Transverse colon (tissue), 4 donors: Measurements from ENCODE around the gene NOXO1. TPM values are rescaled to one million over a fixed set of nuclear protein-coding genes. Genes with fewer than 3 reads are reported as not detected.
A peak's percentile ranks its signal among the peaks of the same experiment; 100 is the strongest.

Experiments
- DNase-seq: peaks from one replicate; pipeline ENCODE4 v3.0.0-alpha.2; 2019
- H3K27ac ChIP-seq, 4 donors: fragments of 200-600 bp; sonication (generic); 2 replicates each; pipeline ENCODE4 v1.5.1; 2016 to 2018; ENCODE audit warnings: inconsistent platforms in 4 of 4
- H3K27me3 ChIP-seq: fragments of 200-600 bp; sonication (generic); 2 replicates; pipeline ENCODE4 v1.5.1; 2017; ENCODE audit warnings: inconsistent platforms
- H3K36me3 ChIP-seq, 4 donors: fragments of 200-600 bp; sonication (generic); 2 replicates each; pipeline ENCODE4 v1.5.1; 2017 to 2019; ENCODE audit warnings: inconsistent platforms in 4 of 4
- H3K4me1 ChIP-seq, 4 donors: fragments of 200-600 bp; sonication (generic); 2 replicates each; pipeline ENCODE4 v1.5.1; 2017 to 2020; ENCODE audit warnings: inconsistent platforms in 4 of 4
- H3K4me3 ChIP-seq, 4 donors: fragments of 200-600 bp; sonication (generic); 1 replicate in 1 of 4; 2 replicates in 3 of 4; pipeline versions ENCODE4 v1.5.1 to v1.6.1; 2017 to 2019; ENCODE audit warnings: inconsistent platforms in 4 of 4
- H3K9me3 ChIP-seq, 2 donors: fragments of 200-600 bp; sonication (generic); 2 replicates each; pipeline ENCODE4 v1.5.1; 2017 to 2019; ENCODE audit warnings: inconsistent platforms in 2 of 2
- CTCF ChIP-seq, 5 experiments: fragments of 200-600 bp in 3 of 5; fragments of 450-650 bp in 2 of 5; sonication (generic) in 3 of 5; IDR thresholded peaks; 1 replicate in 2 of 5; 2 replicates in 3 of 5; pipeline ENCODE4 v1.5.1; 2016 to 2017; ENCODE audit warnings: antibody characterized with exemption in 5 of 5, inconsistent platforms in 3 of 5, mild to moderate bottlenecking in 2 of 5, moderate library complexity in 1 of 5
- EP300 ChIP-seq: sonication (generic); formaldehyde crosslinking; IDR thresholded peaks from one replicate; pipeline ENCODE4 v1.6.1; 2017; ENCODE audit warnings: antibody characterized with exemption, low read depth
- POLR2A ChIP-seq: fragments of 450-650 bp; IDR thresholded peaks from one replicate; pipeline ENCODE4 v1.6.1; 2016; ENCODE audit warnings: antibody characterized with exemption, mild to moderate bottlenecking, moderate library complexity
- POLR2AphosphoS5 ChIP-seq, 3 donors: sonication (generic); formaldehyde crosslinking; IDR thresholded peaks; one replicate each; pipeline ENCODE4 v1.6.1; 2016; ENCODE audit warnings: antibody characterized with exemption in 3 of 3
- WGBS, 2 donors: methylation state at CpG; one replicate each; pipeline ENCODE4 v1.1.5; 2018; ENCODE audit warnings: low coverage in 1 of 2; 5-methylcytosine and 5-hydroxymethylcytosine counted together
- in situ Hi-C, 4 donors: fragments of 200-750 bp; cut with MboI; loops; one replicate each; pipeline versions ENCODE4 v1.15.0 to v1.15.1; 2017; ENCODE audit warnings: low sequenced_read_pairs in 3 of 4, low pct_ligation_motif_present in 1 of 4, low pct_unique_long_range_greater_than_20kb in 1 of 4
- intact Hi-C: fragments of 100-400 bp; cut with DNase I; formaldehyde crosslinking; loops from one replicate; pipeline ENCODE4 v1.15.1; 2023; ENCODE audit warnings: low total_unique reads
- total RNA-seq, 4 donors: library from RNA; depleted of rRNA; stranded (reverse); fragments of >200 nt; gene quantifications; one replicate each; pipeline ENCODE4 v1.1.0, GENCODE V29; 2016

Gene NOXO1
- total RNA-seq, 4 donors from 2014 or later: 4.2 to 29.8 (median 19.4) TPM

GRCh38 chr16:1932050-1933028 is 48.9 kb downstream of the NOXO1 start:
- intact Hi-C loops (no loop called here), in situ Hi-C loops (loop anchor here in 1 of 4 donors (5.0 kb wide), 1 partner anchor 70 kb away; no protein-coding TSS in a partner anchor)
- no peaks in the 10 kb centered on the region for H3K36me3 ChIP-seq
- TF ChIP-seq CTCF (IDR thresholded peaks at IDR 0.05) (peak in 4 of 5 experiments; percentile 21 to 54 (median 34)), EP300 (no peak), POLR2AphosphoS5 (IDR thresholded peaks at IDR 0.05) (no peak)
- no peak overlapping the region for H3K27ac ChIP-seq
- H3K27me3 ChIP-seq: no peaks in the 10 kb centered on the region
- no peaks in the 10 kb centered on the region for H3K9me3 ChIP-seq
- H3K4me1 ChIP-seq: peaks cover 4 to 14% (median 8%) of the 10 kb centered on the region in 4 donors
- H3K4me3 ChIP-seq: no peak overlapping the region
- peak; percentile 66 for DNase-seq
- 77% methylated on average over 17 of the region's 19 CpGs; no CpG with 5 or more reads in 1 of the 2 donors for WGBS, 2 donors

- H3K9me3 ChIP-seq: no peaks in the 10 kb centered on the region
- no peaks in the 10 kb centered on the region for H3K36me3 ChIP-seq
- intact Hi-C loops: no loop called here
- TF ChIP-seq CTCF (IDR thresholded peaks at IDR 0.05) (no peak), POLR2A (no peak), EP300 (no peak), POLR2AphosphoS5 (IDR thresholded peaks at IDR 0.05) (no peak)
- H3K4me3 ChIP-seq: no peak overlapping the region
- no peaks in the 10 kb centered on the region for H3K27me3 ChIP-seq
- in situ Hi-C loops: loop anchor here in 1 of 4 donors (5.0 kb wide), 1 partner anchor 68 kb away; no protein-coding TSS in a partner anchor
- no peak overlapping the region for H3K27ac ChIP-seq
- 87% methylated on average over 10 of the region's 10 CpGs; no CpG with 5 or more reads in 1 of the 2 donors for WGBS, 2 donors
- DNase-seq: no peak
- H3K4me1 ChIP-seq: peaks cover 4 to 14% (median 8%) of the 10 kb centered on the region in 4 donors
These were observed 50.9 kb downstream of the NOXO1 start for GRCh38 chr16:1930338-1930720.

- in situ Hi-C loops: loop anchor here in 1 of 4 donors (5.0 kb wide), 1 partner anchor 67 kb away; no protein-coding TSS in a partner anchor
These were observed 51.5 kb downstream of the NOXO1 start for GRCh38 chr16:1929578-1930337.

More at GRCh38 chr16:1929578-1930337, 51.5 kb downstream of the NOXO1 start:
- Histone ChIP-seq H3K27me3 (peaks cover 3% of the 10 kb centered on the region), H3K27ac (peak overlapping the region; percentile 85 to 92 (median 88)), H3K9me3 (no peaks in the 10 kb centered on the region), H3K4me3 (peak overlapping the region; percentile 37 to 77 (median 52)), H3K36me3 (no peaks in the 10 kb centered on the region), H3K4me1 (peaks cover 4 to 14% (median 8%) of the 10 kb centered on the region in 4 donors)
- peak; percentile 93 for DNase-seq
- 23% methylated on average over 23 of the region's 70 CpGs; no CpG with 5 or more reads in 1 of the 2 donors for WGBS, 2 donors
- intact Hi-C loops: loop anchor here (1.0 kb wide), 1 partner anchor 66 kb away; no protein-coding TSS in a partner anchor
- TF ChIP-seq CTCF (IDR thresholded peaks at IDR 0.05) (peak; percentile 65 to 100 (median 96)), POLR2AphosphoS5 (IDR thresholded peaks at IDR 0.05) (peak in 1 of 3 donors; percentile 8), EP300 (no peak)
